Sigmoid colon (tissue), 4 donors: ENCODE data around the gene KRTAP4-6.
"Not testable (repeated sequence)": the region's sequence is repeated elsewhere in the genome, so short reads cannot be mapped to it uniquely, and the experiment has no call there.

Source experiments
- CTCF ChIP-seq, 4 experiments: fragments of 450-650 bp in 3 of 4; fragments of 200-600 bp in 1 of 4; IDR thresholded peaks; one replicate each; pipeline ENCODE4 v1.5.1; 2016 to 2019; ENCODE audit warnings: antibody characterized with exemption in 4 of 4, mild to moderate bottlenecking in 3 of 4, moderate library complexity in 2 of 4
- EP300 ChIP-seq, 4 donors: sonication (generic); formaldehyde crosslinking; IDR thresholded peaks; one replicate each; pipeline ENCODE4 v1.6.1; 2017; ENCODE audit warnings: antibody characterized with exemption in 4 of 4
- POLR2A ChIP-seq, 2 donors: fragments of 450-650 bp; IDR thresholded peaks; one replicate each; pipeline ENCODE4 v1.6.1; 2016; ENCODE audit warnings: antibody characterized with exemption in 2 of 2, mild to moderate bottlenecking in 2 of 2, moderate library complexity in 2 of 2
- POLR2AphosphoS5 ChIP-seq, 4 donors: sonication (generic); formaldehyde crosslinking; IDR thresholded peaks; one replicate each; pipeline ENCODE4 v1.6.1; 2017; ENCODE audit warnings: antibody characterized with exemption in 4 of 4

- not testable (repeated sequence) for TF ChIP-seq CTCF, POLR2A, POLR2AphosphoS5, EP300 (IDR thresholded peaks at IDR 0.05)
Measured at GRCh38 chr17:41117846-41118386, 22.4 kb downstream of the KRTAP4-6 start, which contains the start of gene KRTAP4-11.
